Activated CD4-positive, alpha-beta T cell treated with anti-CD3 and anti-CD28 coated beads, Interleukin-2, amount 50 U/mL, for 16 hours (primary cell): ENCODE results near the gene RTN4RL1.
A peak's percentile ranks its signal among the peaks of the same experiment; 100 is the strongest.
"Not testable (repeated sequence)": the region's sequence is repeated elsewhere in the genome, so short reads cannot be mapped to it uniquely, and the experiment has no call there.

Experiments used
- DNase-seq: peaks from one replicate; pipeline ENCODE4 v3.0.0-alpha.2; 2020

Gene RTN4RL1

DNA sequence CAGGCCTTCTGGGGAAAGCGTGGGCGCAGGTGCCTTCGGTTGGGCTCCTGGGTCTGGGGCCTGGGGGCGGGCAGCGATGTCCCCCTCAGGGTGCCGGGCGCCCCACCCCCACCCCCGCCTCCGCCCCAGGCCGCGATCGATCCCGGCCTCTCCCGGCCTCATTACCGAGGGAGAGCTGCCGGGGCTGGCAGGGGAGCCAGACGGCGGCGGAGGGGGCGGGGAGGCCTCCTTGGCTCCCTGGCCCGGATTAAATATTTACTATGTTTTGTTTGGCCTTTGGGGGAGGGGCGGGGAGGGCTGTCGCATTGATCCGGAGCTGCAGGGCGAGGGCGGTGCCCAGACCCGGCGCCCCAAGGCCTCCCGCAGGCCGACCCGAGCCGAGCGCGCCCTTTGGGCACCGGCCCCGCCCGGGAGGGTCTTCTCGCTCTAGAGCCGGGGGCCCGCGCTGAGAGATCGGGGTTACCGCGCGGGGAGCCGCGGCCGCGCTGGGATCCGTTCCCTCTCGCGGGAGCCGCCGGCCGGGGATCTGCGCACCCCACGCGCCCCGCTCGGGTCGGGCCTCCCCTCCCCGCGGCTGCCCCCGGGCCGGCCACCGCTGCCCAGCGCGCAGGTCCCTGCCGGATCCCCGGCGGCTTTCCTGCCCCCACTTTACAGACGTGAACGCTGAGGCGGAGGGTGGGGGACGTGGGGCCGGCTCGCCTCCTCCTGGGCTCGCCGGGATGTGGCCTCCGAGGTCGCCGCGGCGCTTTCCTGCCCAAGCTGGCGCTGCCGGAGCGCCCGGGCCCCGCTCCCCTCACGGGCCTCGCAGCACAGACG lies 27.0 kb downstream of the RTN4RL1 start:
- no peak for DNase-seq

GRCh38 chr17:1997289-1997926 lies 27.7 kb downstream of the RTN4RL1 start:
- DNase-seq: no peak

GRCh38 chr17:1996800-1997288 lies 28.3 kb downstream of the RTN4RL1 start:
- DNase-seq: no peak

- no peak for DNase-seq
Measured at GRCh38 chr17:1995907-1996799, 29.0 kb downstream of the RTN4RL1 start.

GRCh38 chr17:1995321-1995892 lies 29.7 kb downstream of the RTN4RL1 start:
- DNase-seq: no peak

DNA sequence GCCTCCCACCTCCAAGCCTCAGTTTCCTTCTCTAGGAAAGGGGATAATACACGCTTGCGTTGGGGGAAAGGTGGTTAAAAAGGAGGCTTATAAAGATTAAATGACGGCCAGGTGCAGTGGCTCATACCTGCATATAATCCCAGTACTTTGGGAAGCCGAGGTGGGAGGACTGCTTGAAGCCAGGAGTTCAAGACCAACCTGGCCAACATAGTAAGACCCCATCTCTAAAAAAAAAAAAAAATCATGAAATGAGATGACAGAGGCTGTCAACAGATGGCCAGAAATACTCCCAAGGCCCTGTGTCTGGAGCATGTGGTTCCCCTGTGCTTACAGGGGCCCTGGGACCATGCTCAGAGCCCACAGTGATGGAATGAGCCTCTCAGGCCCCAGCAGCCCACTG lies 30.4 kb downstream of the RTN4RL1 start:
- no peak for DNase-seq

DNA sequence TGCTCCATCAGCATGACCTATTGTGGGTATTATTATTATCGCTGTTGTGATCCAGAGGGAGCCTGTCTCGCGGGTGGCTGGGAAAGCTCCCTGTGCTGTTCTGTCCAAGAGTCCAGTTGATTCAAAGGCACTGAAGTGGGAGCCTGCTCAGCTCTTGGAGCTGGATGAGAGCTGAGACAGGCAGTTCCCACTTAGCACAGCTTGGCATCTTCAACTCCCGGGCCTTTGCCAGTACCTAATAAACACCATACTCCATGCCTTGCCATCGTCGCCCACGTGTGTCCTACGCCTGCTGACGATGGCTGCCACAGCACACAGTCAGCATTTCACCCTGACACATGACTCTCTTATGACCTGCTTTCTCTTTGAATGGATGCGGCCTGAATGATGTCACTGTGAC lies 32.6 kb downstream of the RTN4RL1 start:
- DNase-seq: no peak

- DNase-seq: no peak
Measured at GRCh38 chr17:1989135-1989534, 36.0 kb downstream of the RTN4RL1 start.

DNA sequence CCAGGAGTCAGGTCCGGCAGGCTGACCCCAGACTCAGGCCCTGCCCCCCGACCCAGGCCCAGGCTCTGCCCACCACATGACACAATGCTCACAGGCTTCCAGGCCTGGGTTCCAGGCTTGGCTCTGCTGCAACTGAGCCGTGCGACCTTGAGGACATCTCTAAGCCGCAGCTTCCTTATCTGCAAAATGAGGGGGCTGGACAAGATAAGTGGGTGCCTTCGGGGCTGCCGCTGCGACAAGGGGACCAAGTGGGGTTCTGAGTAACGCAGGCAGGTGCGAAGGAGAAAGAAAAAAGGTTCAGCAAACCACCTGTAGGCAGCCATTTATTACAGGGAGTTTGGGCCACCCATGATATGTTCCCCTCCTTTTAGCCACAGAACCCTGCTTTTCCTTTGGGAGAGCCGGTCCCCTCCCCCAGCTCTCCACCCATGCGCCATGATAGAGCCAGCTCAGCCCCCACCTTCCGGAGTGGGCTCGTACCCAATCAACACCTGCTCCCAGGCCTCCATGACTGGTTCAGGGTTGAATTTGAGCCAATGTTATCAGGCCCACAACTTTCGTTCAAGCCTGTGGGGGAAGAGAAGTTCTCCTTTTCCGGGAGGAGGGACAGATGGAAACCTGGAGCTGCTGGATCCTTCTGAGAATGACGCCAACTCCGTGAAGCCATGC lies 38.2 kb downstream of the RTN4RL1 start:
- DNase-seq: no peak

DNA sequence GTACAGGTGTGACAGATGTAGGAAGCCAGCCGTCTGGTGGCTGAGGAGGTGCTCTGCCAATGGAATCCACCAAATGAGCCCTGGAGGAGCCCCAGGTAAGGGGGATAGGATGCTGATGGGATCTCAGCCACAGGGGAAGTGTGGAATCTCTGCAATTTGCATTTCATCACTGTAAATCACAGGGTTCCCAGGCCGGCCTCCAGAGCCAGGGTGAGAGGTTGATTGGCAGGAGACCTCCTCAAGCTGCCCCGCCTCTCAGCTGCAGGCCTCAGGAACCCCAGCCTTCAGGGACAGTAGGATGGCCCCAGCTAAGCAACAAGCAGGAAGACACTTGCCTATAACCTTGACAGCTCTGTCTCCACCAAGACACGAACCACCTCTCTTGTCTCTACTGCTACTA lies 39.4 kb downstream of the RTN4RL1 start:
- no peak for DNase-seq

DNA sequence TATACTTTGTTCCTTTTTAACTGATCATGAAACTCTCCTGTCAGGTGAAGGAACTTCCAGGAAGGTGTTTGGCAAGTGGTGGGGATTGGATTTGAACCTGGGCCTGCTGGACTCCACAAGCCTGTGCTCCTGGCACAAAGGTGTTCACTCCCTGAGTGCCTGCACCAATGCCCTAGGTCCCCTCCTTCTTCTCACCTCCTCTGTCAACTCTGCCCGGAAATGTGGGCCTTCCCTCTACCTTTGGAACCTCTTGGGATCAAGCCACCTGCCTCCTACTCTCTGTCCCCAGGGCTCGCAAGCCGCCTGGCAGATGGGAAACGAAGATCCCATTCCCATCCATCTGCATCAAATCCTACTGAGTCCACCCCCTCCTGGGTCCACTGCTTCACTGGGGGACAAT lies 40.0 kb downstream of the RTN4RL1 start:
- DNase-seq: no peak

GRCh38 chr17:1982793-1983366 lies 42.3 kb downstream of the RTN4RL1 start:
- DNase-seq: not testable (repeated sequence)

DNA sequence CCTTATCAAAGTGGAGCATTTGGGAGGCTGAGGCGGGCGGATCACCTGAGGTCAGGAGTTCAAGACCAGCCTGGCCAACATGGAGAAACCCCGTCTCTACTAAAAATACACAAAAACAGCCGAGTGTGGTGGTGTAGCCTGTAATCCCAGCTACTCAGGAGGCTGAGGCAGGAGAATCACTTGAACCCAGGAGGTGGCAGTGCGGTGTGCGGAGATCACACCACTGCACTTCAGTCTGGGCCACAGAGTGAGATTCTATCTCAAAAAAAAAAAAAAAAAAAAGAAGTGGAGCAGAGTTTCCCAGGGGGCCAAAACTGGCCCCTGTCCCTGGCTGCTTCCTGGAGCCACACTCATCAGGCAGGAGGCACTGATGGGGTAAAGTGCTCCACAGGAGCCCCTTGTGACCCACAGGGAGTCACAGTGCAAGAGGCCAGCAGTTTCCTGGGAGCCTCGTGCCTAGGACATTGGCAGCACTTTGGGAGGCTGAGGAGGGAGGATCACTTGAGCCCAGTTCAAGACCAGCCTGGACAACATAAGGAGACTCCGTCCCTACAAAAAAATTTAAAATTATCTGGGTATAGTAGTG lies 44.4 kb downstream of the RTN4RL1 start:
- no peak for DNase-seq

- no peak for DNase-seq
Measured at GRCh38 chr17:1979182-1979985, 45.8 kb downstream of the RTN4RL1 start.

GRCh38 chr17:1978396-1978949 lies 46.7 kb downstream of the RTN4RL1 start:
- no peak for DNase-seq

DNA sequence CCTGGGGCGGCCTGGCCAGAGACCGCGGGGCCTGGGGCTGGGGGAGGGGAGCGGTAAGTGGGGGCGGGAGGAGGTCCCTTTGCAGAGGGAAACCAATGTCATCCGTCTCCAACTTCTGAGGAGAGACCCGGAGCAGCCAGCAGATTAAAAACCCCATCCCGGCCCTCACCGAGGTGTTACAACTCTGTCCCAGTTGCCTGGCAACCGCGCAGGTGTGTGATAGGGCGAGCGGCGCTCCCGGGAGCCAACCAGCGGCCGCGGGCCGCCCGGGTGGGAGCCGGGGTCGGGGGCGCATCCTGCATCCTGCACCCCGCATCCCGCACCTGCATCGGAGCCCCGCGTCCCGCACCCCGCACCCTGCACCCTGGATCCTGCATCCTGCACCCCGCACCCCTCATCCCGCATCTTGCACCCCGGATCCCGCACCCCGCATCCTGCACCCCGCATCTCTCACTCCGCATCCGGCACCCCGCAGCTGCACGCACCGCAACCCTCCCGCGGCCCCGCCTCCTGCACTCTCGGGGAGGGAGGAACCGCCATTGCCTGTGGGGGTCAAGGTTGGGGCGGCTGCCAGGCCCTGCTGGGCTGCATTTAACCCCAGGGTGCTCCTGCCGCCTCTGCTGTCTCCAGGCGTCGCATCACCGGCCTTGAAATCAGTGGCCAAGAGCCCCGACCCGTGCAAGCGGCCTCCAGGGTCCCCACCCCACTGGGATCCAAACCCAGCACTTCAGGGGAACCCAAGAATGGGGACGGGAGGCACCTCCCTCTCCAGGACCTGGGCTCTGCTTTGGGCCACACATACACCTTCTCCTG lies 47.3 kb downstream of the RTN4RL1 start:
- DNase-seq: no peak

GRCh38 chr17:1976683-1977064 lies 48.5 kb downstream of the RTN4RL1 start:
- DNase-seq: no peak

DNA sequence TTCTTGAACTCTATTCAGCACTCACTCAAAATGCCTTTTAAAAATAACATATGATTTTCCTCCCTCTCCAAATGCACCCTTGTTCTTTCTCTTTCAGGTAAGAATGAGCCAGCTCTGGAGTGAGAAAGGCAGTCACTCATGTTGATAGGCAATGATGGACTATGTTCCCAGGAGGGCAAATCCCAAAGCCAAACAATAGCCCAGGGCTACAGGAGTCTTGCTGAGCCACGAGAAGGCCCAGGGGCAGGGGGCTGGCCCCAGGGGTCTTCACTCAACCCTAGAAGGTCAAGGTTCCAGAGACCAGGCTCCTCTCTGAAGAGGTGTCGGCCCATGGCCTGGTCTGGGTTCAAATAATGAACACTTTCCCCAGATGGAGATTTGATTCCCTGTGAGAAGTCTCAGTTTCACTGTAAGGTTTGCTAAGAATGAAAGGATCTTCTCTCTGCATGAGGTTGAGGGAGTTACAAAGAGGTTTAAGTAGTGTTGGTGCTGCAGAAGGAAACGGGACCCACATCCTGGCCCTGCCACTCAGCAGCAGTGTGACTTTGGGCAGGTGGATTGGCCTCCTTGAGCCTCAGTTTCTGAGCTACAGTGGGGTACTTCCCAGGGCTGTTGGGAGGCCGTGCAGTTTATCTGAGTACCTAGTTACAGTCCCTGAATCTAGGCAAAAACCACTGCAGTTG lies 49.0 kb downstream of the RTN4RL1 start:
- DNase-seq: peak; percentile 40

- DNase-seq: peak; percentile 29
Measured at GRCh38 chr17:1975573-1975972, 49.6 kb downstream of the RTN4RL1 start.
